Activated CD8-positive, alpha-beta memory T cell treated with anti-CD3 and anti-CD28 coated beads for 1 hour (primary cell): ENCODE data around the gene CBFA2T3.

ENCODE experiments used
- DNase-seq, 2 donors: peaks; one replicate each; pipeline ENCODE4 v3.0.0-alpha.2; 2020; ENCODE audit warnings: low read depth in 1 of 2; ENCODE audit errors: extremely low read depth in 1 of 2

Gene CBFA2T3

DNA sequence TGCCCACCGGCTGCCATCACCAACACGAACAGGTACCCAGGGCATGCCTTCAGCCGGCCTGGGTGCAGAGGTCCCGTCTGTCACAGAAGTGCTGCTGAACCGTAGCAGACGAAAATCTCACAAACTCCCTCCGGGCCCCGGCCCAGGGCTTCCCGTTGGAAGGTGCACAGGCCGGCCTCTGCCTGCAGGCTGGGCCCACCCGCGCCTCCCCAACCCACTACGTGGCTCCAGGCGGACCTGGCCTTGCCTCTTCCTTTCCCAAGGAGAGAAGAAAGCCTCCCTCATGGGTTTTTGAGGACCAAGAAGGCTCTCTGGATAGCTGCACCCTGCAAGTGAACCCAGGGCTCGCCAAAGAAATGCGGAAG lies 65.1 kb downstream of the CBFA2T3 start:
- no peak for DNase-seq

DNA sequence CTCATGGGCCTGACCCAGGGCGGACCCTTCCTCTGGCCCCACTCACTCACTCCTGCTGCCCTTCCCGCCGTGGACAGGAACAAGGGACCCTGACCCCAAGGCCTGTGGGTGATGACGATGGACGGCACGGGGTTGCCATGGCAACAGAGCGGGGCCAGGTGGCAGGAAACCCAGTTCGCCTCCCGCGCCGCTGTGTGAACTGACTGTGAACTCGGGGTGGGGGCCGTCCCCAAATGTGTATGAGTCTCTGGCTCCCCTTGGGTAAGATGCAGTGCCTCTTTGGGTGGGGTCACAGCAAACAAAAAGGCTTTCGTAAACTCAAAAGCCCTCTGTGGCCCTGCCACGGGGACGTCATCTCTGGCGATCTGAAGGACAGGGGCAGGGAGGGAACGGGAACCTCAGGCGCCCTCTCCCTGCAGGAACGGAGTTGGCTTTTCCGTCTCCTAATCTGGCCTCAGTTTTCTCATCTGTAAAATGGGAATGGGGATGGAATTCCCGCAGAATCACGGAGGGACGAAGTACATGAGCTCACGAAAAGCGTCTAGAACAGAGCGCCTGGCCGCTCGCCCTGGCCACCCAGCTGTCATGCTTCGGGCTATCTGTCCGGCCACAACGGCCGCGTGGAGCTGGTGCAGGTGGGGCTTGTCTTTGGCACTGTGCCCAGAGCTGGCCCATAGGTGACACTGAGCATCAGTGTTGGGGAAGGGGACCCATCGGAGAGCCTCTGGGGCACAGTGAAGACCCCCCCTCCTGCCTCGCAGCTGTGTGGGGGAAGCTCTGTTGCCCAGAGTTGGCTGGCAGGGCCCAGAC lies 65.7 kb downstream of the CBFA2T3 start:
- DNase-seq: no peak

DNA sequence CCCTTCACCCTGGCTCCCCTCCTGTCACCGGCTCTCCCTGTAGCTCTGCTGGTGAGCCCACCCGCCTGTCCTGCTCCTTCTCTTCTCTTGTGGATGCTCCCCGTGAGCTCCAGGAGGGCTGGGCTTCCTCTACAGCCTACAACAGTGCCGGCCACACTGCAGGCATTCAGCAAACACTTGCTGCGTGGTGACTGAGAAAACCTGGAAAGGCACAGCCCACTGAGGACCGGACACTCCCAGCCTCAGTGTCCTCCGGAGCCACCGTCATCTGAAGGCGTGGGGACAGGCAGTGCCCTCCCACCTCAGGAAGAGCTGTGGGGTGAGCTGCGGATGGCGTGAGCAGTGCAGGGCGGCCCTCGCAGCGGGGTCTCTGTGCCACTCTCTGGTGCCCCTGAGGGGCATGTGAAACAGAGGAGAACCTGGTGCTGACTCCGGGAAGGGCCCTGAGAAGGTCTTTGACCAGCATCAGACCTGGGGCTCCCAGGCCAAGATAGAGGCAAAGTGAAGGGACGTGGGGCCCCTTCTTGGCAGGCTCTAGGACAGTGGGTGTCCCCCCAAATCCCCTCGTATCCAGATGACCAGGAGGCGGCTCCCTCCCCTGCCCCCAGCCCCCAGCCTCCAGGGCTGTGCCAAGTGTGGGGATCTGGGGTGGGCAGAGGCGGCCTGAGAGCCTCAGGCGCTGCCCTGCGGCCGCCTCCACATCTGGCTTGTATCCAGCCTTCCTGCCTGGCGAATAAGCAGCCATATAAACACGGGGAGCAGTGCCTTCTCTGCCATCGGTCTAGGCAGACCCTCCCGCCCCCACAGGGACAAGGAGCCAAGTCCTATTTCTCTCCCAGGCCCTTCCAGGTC lies 66.5 kb downstream of the CBFA2T3 start:
- no peak for DNase-seq

DNA sequence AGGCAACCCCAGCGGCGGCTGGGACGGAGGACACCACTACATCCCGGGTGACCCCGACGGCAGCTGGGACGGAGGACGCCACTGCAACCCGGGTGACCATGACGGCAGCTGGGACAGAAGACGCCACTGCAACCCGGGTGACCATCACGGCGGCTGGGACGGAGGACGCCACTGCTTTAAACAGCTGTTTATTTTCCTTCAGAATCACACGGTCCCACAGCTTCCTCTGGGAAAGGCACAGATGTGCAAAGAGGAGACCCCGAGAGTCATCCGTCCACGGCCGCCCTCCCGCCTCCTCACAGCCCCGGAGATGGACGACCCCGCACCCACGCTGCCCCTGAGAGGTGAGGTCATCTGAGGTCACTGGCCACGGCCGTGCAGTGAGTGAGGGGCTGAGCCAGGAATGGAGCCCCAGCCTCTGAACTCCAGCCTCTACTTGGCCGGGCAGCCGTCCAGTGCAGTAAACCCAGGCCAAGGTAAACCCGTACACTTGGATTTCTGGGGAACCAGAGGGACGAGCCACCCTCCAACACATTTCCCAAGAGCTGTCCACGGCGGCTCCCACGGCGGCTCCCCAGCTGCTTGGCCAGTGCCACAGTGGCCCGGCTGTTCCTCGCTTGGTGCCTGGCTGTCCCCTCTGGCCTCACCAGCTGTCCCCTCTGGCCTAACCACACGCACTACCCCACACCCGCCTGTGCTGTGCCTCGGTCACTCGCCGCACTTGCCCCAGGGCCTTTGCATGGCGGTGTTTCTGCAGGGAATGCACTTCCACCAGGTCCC lies 67.4 kb downstream of the CBFA2T3 start:
- DNase-seq: no peak

DNA sequence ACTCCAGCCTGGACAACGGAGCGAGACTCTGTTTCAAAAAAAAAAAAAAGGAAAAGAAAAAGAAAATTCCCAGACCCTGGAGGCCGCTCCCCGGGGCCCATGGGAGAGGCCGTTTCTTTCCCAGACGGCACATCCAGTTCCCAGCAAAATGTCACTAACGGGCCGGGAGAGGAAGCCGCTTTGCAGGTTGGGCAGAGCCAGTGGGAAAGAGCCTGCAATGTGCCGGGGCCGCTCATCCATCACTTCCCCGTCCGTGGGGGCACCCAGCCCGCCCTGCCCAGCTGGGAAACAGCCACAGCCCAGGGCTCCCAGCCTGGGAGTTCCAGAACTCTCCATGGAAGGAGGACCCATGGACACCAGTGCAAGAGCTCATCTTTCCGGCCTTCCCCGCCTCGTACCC lies 68.7 kb downstream of the CBFA2T3 start:
- no peak for DNase-seq

DNA sequence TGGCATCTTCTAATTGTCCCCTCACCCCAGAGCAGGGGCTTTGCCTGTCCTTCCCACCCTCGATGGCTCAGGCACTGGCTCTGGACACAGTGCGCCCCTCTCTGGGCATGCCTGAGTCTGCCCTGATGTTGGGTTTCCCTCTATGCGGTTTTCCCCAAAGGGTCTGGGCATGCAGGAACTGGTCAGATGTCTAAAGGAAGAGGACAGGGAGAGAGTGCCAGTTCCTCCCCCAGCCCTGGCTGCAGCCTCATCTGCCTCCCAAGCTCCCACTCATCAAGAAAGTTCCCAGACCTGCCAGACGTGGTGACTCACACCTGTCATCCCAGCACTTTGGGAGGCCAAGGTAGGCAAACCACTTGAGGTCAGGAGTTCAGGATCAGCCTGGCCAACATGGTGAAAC lies 69.2 kb downstream of the CBFA2T3 start:
- no peak for DNase-seq

DNA sequence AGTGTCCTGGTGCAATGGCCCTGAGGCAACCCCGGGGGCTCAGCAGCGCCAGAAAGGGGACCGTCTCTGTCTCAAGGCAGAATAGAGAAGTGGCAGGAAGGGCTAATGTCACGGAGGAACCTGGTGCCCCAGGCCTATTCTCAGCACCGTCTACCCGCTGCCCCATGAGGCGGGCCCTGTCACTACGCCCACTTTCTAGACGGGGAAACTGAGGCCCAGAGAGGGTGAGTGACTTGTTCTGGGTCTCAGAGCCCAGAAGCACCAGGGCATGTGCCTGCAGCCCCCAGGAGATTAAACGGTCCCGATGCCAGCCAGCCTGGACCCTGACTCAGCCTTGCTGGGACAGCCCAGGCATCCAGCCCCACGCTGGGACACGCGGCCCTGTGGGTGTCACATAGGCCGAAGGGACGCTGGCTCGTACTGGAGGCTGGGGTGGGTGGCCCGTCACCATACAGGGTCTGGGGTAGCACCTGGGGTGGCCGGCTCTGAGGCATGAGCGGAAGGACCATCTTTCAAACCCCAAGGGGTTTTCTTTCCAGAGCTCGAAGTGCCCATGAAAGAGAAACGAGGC lies 70.4 kb downstream of the CBFA2T3 start:
- no peak for DNase-seq

DNA sequence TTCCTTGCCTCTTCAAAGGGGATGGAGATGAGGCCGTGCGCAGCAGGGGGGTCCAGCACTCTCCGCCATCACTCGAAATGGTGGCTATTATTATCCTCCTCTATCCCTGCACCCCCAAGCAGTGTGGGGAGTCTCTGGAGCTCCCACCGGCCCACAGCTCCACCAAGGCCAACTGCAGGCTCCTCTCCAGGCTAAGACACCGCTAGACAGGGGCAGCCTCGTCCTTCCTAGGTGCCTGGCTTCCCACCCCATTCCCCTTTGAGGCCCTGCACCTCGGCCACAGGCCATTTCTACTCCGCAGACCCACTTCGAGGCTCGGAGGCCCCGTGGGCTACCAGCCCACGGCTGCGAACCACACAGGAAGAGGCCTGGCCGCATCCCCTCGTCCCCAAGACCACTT lies 71.0 kb downstream of the CBFA2T3 start:
- DNase-seq: no peak

DNA sequence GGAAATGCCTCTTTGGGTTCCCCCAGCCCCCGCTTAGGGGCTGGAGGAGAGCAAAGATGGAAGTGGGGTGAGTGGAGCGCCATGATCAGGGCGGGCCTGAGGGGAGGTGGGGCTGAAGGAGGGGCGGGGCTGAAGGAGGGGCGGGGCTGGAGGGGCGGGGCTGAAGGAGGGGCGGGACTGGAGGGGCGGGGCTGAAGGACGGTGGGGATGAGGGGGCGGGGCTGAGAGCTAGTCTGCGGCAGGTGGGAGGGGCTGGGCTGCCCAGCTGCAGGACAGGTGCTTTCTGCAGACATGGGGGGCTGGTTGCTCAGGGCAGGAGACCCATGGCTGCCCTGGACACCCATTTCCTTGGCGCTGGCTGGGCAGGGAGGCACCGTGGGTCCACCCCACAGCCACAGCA lies 71.4 kb downstream of the CBFA2T3 start:
- DNase-seq: no peak

DNA sequence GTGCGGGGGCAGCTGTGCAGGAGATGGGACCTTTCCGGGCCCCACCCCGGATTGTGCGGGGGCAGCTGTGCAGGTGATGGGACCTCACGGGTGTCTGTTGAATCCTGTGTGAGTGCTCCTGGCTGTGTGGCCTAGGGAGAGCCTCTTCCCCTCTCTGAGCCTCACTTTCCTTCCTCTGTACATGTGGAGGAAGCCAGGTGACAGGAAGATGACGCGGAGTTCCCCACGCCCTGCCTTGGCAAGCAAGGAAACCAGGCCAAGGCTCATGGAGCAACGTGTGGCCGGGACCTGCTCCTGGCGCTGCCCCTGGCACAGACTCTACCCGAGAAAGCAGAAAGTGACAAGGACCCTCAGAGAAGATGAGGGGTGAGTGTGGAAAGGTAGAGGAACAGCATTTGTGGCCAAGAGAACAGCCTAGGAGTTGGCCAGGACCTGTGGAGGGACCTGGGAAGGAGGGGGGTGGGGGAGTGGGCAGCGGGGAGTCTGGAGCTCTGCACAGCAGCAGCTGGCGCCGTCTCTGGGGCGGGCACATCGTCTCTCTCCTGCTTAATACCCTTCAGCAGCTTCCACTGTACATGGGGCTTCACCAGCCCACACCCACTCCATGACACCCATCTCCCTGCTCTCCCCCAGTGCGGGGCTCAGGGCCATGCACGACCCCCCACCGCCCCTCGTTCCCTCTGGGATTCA lies 72.2 kb downstream of the CBFA2T3 start:
- no peak for DNase-seq

DNA sequence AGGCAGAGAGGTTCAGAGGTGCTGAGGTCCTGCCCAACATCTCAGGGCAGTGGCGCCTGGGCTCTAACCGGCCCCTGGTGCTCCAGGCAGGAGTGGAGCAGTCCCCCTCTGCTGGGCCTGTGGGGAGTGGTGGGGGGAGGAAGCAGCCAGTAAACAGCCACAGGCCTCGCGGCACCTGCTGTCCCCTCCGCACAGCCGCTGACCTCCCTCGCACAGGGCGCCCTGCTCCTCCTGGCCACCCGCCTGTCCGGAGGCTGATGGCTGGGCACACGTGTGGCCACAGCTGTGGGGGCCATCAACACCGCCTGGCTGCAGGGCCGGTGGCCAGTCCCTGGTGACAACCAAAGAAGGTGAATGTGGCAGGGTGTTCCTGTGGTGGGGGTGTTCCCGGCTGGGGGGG lies 73.7 kb downstream of the CBFA2T3 start:
- DNase-seq: no peak

DNA sequence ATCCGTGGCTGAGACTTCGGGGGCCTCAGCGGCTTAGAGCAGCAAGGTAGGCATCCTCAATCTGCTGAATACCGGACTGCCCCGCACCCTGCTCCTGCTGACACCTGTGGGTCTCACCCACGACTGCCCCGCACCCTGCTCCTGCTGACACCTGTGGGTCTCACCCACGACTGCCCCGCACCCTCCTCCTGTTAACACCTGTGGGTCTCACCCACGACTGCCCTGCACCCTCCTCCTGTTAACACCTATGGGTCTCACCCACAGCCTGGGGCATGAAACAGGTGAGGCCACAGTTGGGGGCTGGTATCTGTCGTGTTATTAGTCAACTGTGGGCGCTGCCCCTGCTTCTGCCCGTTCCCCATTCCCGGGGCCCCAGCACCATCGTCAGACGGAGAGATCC lies 74.3 kb downstream of the CBFA2T3 start:
- DNase-seq: no peak

DNA sequence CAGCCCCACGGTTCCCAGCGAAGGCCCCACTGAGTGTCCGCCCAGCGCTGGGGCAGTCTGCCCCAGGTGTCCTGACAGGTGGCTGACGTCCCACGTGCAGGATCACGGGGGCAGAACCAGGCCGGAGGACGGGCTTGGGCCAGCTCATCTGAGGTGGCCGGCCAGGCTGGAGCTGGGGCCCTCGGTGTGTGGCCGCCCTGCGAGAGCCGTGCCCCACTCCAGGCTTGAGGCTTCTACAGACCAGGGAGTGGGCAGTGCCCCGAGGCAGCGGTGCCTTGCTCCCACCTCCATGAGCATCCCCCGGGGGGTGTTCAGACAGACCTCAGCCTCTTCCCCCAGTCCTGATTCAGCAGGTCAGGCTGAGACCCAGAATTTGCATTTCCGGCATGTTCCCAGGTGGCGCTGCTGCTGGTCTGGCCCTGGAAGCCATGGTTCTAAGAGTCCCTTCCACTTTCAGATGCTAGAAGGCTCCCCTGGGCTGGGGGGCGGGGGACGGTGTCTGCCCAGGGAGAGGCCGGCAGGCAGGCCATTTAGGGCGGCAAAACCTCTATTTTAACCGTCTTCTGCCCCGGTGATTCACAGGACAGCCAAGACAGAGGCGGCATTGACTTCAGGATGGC lies 75.2 kb downstream of the CBFA2T3 start:
- no peak for DNase-seq

DNA sequence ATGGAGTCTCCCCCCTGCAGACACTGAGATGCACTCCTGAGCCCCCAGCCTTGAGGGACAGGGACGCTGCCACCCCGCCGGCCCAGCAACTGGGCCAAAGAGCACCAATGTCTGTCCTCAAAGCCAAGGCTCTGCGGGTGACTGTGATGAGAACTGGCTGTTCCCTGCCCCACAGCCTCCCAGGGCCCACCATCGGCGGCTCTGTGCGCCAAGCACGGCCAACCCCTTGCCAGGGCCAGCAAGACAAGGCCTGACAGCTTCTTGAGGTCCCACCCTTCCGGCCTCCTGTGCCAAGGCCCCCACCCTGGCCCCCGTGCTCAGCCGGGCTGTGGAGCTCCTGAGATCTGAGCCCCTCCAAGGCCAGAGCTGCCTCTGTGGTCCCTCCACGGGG lies 76.3 kb downstream of the CBFA2T3 start:
- no peak for DNase-seq

DNA sequence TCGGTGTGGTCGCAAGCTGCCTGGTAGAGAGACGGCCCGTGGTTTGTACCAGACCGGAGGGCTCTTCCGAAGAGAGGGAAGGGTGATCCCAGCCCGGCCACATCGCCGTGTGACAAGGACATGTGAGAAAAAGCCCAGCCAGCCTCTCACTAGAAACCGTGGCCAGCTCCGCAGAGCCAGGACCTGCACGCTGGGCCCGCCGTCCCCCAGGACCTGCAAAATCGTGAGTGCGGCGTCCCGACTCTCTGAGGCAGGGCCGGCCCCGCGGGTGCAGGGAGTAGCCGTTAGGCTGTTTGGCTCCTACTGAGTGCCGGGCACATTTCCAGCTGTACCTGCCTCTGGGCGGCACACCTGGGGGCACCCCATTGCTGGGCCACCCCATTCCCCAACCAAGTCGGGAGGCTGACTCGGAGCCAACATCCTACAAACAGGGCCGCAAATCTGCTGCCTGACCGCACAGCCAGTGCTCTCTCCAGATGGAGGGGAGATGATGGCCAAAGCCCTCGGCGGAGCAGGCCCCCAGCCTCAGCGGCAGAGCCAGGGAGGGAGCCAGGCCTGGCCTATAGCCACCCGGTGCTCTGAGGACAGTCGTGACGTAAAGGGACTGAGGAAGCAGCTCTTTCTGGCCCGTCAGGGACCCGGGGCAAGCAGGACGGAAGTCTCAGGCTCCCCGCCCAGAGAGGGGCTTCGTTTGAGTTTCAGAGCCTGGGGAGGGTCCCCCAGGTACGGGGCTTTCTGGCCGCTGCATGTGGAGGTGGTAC lies 76.9 kb downstream of the CBFA2T3 start:
- DNase-seq: no peak

DNA sequence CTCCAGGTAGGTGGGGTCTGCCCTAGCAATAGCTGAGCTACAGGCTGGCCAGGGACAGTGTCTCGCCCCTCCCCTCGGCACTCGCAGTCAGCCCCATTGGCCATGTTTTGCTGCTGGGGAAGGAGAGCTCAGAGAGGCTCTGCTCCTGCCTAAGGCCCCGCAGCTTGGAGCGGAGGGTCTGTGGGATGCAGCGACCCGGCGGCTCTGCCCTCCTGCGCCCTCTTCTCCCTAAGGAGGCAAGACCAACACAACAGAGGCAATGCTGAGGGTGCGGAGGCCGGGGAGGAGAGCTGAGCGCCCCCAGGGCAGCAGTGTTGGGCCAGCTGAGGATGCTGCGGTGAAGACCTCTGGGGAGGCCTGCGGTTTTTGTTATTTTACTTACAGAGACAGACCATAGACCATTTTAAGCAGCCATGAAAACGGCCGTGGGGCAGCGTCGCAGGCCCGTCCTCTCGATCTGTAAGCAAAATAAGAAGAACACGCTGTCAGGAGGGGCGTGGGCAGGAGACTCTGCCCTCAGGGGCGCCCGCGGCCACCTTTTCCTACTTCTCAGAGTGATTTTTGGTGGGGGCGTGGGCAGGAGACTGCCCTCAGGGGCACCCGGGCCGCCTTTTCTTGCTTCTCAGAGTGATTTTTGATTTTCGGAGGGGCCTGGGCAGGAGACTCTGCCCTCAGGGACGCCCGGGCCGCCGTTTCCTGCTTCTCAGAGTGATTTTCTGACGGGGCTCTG lies 79.1 kb downstream of the CBFA2T3 start:
- DNase-seq: no peak

DNA sequence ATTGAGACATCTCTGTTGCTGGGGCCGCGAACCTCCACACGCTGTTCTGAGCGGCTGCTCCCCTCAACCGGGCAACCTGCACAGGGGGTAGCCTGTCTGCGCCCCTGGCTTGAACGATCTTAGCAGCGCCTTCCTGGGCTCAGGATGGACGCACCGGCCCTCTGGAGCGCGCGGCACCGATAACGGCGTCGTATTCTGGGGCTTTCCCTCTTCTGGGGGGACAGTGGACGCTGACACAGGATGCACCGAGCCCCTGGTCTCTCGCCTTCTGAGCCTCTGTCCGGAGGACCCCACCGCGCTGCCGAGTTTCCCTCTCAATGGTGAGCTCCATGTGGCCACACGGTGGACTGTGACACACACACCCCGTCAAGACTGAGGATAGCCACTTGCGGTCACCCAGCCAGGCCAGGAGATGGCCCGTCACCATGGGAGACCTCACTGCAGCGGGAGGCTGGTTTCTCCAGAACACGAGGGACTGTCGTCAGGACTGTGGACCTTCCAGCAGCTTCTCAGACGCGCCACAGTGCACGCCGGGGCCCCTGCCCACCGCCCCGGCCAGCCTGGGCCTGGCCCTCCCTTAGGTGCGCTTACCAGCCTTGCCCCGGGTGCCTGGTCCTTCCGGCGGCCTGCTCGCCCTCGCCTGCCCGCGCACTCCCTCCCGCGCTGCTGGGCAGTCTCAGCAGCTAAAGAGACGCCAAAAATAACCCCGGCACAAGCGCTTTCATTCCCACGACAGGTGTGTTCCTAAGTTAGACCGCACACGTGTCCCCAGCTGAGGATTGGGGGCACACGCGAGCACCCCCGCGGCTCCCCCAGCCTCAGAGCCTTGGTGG lies 80.6 kb downstream of the CBFA2T3 start:
- no peak for DNase-seq

DNA sequence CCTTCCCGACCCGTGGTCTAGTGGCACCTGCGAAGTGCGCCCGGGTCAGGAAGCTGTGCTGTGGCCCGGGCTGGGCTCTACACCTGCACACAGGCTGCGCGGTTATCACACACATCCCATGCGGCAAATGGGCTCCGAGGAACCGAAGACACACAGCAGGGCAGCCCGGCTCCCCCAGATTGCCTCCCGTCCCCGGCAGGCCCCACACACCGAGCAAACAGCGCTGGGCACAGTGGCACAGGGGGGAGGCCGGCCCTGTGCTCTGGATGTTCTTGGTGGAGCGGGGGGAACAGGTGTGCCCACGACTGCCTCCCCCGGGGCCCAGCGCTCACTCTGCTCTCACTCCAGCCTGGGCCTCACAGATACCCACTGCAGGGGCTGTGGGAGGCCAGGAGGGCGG lies 81.7 kb downstream of the CBFA2T3 start:
- DNase-seq: no peak
